ENCODE measurements around the gene CPAMD8.
"Not testable (repeated sequence)": the region's sequence is repeated elsewhere in the genome, so short reads cannot be mapped to it uniquely, and the experiment has no call there.

Gene CPAMD8

GRCh38 chr19:17027535-17027975 lies 945 bp upstream of the CPAMD8 start:
- H3K27ac ChIP-seq = no peak overlapping the region
- TF ChIP-seq CTCF (IDR thresholded peaks at IDR 0.05) = no peak
- DNase-seq (ENCODE audit: low spot score) = no peak
- no peak overlapping the region for H3K4me3 ChIP-seq

GRCh38 chr19:17025991-17026658 lies 485 bp downstream of the CPAMD8 start:
- Histone ChIP-seq H3K4me3 (peak overlapping the region; percentile 43), H3K27ac (no peak overlapping the region)
- no peak for DNase-seq (ENCODE audit: low spot score)
- TF ChIP-seq CTCF (IDR thresholded peaks at IDR 0.05) = no peak

GRCh38 chr19:17025361-17025760 lies 1.2 kb downstream of the CPAMD8 start:
- TF ChIP-seq CTCF (IDR thresholded peaks at IDR 0.05) = no peak
- Histone ChIP-seq H3K4me3 (no peak overlapping the region), H3K27ac (no peak overlapping the region)
- no peak for DNase-seq (ENCODE audit: low spot score)

GRCh38 chr19:17024941-17025340 lies 1.7 kb downstream of the CPAMD8 start:
- not testable (repeated sequence) for H3K27ac ChIP-seq; DNase-seq (ENCODE audit: low spot score); H3K4me3 ChIP-seq

- no peak overlapping the region for H3K4me3 ChIP-seq
- TF ChIP-seq CTCF (IDR thresholded peaks at IDR 0.05) = no peak
- DNase-seq (ENCODE audit: low spot score) = no peak
- H3K27ac ChIP-seq = no peak overlapping the region
Observed at GRCh38 chr19:17023805-17024204, 2.8 kb downstream of the CPAMD8 start.

- no peak for TF ChIP-seq CTCF (IDR thresholded peaks at IDR 0.05)
- no peak overlapping the region for H3K27ac ChIP-seq
- no peak for DNase-seq (ENCODE audit: low spot score)
- no peak overlapping the region for H3K4me3 ChIP-seq
Observed at GRCh38 chr19:17022738-17023137, 3.9 kb downstream of the CPAMD8 start.

GRCh38 chr19:17021793-17022590 lies 4.6 kb downstream of the CPAMD8 start:
- no peak for DNase-seq (ENCODE audit: low spot score)
- Histone ChIP-seq H3K27ac (no peak overlapping the region), H3K4me3 (no peak overlapping the region)
- no peak for TF ChIP-seq CTCF (IDR thresholded peaks at IDR 0.05)
